Esophagus squamous epithelium (tissue), 4 donors: Measurements from ENCODE around the gene GIMAP1.

Experiments used
- POLR2A ChIP-seq, 4 donors: fragments of 450-650 bp; IDR thresholded peaks; one replicate each; pipeline ENCODE4 v1.6.1; 2017; ENCODE audit warnings: antibody characterized with exemption in 4 of 4, mild to moderate bottlenecking in 4 of 4, moderate library complexity in 3 of 4
- TF ChIP-seq, protein P1 (sequence below), 6 experiments: fragments of 450-650 bp in 4 of 6; fragments of 200-600 bp in 2 of 6; sonication (generic) in 2 of 6; IDR thresholded peaks; one replicate each; pipeline ENCODE4 v1.5.1; 2016 to 2019; ENCODE audit warnings: antibody characterized with exemption in 6 of 6, mild to moderate bottlenecking in 4 of 6, moderate library complexity in 4 of 6

DNA sequence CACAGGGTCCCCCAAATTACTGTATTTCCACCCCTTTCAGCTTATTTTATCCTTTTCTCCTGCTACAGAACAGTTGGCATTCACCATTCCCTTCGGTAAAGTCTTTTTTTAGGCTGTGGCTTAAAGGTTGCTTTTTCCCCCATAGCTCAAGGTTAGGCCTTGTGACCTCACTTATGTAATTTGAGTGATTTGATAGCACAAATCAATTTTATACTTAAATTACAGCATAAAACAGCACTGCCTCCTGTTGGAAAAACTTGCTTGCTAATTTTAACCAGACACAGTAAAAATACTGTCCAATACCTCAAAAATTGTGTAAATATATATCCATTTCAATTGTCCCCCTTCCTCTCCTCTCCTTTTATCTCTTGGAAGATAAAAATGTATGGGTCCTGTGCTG is 7.1 kb downstream of the GIMAP1 start:
- no peak for TF ChIP-seq POLR2A (IDR thresholded peaks at IDR 0.05)
- TF ChIP-seq, protein P1, sequence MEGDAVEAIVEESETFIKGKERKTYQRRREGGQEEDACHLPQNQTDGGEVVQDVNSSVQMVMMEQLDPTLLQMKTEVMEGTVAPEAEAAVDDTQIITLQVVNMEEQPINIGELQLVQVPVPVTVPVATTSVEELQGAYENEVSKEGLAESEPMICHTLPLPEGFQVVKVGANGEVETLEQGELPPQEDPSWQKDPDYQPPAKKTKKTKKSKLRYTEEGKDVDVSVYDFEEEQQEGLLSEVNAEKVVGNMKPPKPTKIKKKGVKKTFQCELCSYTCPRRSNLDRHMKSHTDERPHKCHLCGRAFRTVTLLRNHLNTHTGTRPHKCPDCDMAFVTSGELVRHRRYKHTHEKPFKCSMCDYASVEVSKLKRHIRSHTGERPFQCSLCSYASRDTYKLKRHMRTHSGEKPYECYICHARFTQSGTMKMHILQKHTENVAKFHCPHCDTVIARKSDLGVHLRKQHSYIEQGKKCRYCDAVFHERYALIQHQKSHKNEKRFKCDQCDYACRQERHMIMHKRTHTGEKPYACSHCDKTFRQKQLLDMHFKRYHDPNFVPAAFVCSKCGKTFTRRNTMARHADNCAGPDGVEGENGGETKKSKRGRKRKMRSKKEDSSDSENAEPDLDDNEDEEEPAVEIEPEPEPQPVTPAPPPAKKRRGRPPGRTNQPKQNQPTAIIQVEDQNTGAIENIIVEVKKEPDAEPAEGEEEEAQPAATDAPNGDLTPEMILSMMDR (IDR thresholded peaks at IDR 0.05) = no peak
